Mesothelial cell of epicardium (in vitro differentiated cells): ENCODE measurements around the gene ABCC9. TPM values are rescaled to one million over a fixed set of nuclear protein-coding genes. Genes with fewer than 3 reads are reported as not detected.

Source experiments
- DNase-seq, 2 experiments: peaks; one replicate each; pipeline ENCODE4 v3.0.0; 2021; ENCODE audit warnings: low spot score in 2 of 2; ENCODE audit not compliant: unreplicated experiment in 2 of 2
- H3K27ac Mint-ChIP-seq: 2 replicates; pipeline ENCODE4 v1.8.0; 2021; ENCODE audit warnings: mixed read lengths
- H3K27me3 Mint-ChIP-seq: 2 replicates; pipeline ENCODE4 v1.8.0; 2021; ENCODE audit warnings: low read depth, mixed read lengths
- H3K36me3 Mint-ChIP-seq: 2 replicates; pipeline ENCODE4 v1.8.0; 2021; ENCODE audit warnings: mixed read lengths
- H3K4me1 Mint-ChIP-seq: 2 replicates; pipeline ENCODE4 v1.8.0; 2021; ENCODE audit warnings: mixed read lengths
- H3K4me3 Mint-ChIP-seq: 2 replicates; pipeline ENCODE4 v1.8.0; 2021; ENCODE audit warnings: mild to moderate bottlenecking, moderate library complexity, mixed read lengths
- H3K9me3 Mint-ChIP-seq: 2 replicates; pipeline ENCODE4 v1.8.0; 2021; ENCODE audit warnings: mixed read lengths
- total RNA-seq: library from RNA; stranded (reverse); gene quantifications from 3 replicates; pipeline ENCODE4 v1.2.1, GENCODE V29; 2021
- TF ChIP-seq, protein P1 (sequence below): fragments of 200-600 bp; sonication (generic); IDR thresholded peaks from one replicate; pipeline ENCODE4 v1.5.0; 2021; ENCODE audit warnings: antibody characterized with exemption; ENCODE audit not compliant: unreplicated experiment

The ABCC9 gene
- total RNA-seq, 1 donor from 2014 or later: 1.4 TPM

DNA sequence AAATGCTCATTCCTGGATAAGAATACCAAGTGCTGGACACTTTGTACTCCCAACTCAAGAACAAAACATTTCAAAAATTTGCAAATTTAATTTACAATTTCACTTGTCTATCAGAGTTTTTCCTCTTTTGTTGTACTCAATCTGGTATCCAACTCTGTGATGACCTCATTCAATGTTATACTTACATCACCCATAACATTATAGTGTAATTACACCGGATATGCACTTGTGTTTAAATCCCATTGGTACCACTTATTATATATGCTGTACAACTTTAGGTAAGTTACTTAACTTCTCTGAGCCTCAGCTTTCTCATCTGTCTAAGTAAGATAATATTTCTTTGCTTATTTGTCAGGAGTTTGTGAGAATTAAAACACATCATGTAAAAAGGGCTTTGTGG is 90.1 kb downstream of the ABCC9 start:
- no peak for DNase-seq
- Mint-ChIP-seq H3K4me1 (no peaks in the 10 kb centered on the region), H3K27ac (no peak overlapping the region), H3K27me3 (no peaks in the 10 kb centered on the region), H3K36me3 (no peaks in the 10 kb centered on the region), H3K9me3 (no peaks in the 10 kb centered on the region), H3K4me3 (no peak overlapping the region)
- TF ChIP-seq, protein P1, sequence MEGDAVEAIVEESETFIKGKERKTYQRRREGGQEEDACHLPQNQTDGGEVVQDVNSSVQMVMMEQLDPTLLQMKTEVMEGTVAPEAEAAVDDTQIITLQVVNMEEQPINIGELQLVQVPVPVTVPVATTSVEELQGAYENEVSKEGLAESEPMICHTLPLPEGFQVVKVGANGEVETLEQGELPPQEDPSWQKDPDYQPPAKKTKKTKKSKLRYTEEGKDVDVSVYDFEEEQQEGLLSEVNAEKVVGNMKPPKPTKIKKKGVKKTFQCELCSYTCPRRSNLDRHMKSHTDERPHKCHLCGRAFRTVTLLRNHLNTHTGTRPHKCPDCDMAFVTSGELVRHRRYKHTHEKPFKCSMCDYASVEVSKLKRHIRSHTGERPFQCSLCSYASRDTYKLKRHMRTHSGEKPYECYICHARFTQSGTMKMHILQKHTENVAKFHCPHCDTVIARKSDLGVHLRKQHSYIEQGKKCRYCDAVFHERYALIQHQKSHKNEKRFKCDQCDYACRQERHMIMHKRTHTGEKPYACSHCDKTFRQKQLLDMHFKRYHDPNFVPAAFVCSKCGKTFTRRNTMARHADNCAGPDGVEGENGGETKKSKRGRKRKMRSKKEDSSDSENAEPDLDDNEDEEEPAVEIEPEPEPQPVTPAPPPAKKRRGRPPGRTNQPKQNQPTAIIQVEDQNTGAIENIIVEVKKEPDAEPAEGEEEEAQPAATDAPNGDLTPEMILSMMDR: no peak

DNA sequence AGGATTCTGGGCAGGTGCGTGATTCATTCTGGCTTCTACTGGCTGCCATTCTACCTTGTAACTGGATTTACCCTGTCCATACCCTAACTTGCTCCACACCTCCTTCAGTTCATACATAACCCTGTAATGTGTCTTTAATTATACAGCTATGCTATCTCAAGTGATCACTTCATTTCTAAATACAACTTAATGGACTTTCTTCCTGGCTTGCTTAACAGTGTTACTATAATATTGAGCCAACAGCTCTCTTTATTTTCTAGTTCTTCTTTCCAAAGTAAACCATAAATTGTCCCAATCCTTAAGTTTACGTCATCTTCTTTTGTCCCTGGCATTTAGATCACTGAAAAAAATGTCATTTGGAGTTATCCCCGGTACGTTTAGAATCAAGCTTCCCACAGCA is 90.8 kb downstream of the ABCC9 start:
- Mint-ChIP-seq H3K27me3 (no peaks in the 10 kb centered on the region), H3K27ac (no peak overlapping the region), H3K9me3 (no peaks in the 10 kb centered on the region), H3K4me1 (no peaks in the 10 kb centered on the region), H3K4me3 (no peak overlapping the region), H3K36me3 (no peaks in the 10 kb centered on the region)
- no peak for DNase-seq
- TF ChIP-seq, protein P1: no peak

DNA sequence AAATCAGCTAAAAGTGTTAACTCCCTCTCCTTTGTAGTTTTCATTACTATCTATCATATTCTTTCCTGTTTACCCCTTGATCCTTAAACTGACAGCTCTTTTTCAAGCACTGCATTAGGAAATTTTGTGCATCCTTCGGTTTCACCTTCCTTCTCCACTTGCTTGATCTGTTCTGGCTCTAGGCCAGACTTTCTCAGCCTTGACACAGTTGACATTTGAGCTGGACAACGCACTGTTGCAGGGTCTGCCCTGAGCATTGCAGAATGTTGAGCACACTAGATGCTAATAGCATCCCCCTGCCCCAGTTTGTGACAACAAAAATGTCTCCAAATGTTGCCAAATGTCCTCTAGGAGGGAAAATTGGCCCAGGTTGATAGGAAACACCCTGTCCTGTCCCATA is 91.3 kb downstream of the ABCC9 start:
- no peak overlapping the region for H3K4me3 Mint-ChIP-seq
- H3K9me3 Mint-ChIP-seq: no peaks in the 10 kb centered on the region
- DNase-seq: no peak
- H3K27ac Mint-ChIP-seq: no peak overlapping the region
- no peaks in the 10 kb centered on the region for H3K36me3 Mint-ChIP-seq
- no peaks in the 10 kb centered on the region for H3K27me3 Mint-ChIP-seq
- TF ChIP-seq, protein P1: no peak
- no peaks in the 10 kb centered on the region for H3K4me1 Mint-ChIP-seq

DNA sequence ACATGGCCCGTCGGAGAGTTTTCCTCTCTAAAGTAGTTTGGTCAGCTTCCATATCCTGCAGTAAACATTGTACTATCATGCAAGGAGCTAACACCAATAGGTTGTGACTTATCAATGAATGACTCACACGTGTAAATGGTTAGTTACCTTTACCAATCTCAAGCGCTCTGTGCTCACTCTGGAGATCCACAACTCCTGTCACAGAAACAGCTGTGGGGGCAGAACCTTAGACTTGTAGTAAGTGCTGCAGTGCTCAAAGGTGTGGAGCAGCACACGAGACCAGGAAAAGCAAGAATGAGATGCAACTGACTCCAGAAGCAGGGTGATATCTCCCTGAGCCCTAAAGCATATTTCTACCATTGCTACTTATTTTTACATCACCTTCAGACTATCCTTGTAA is 93.0 kb downstream of the ABCC9 start:
- TF ChIP-seq, protein P1: no peak
- DNase-seq: no peak
- Mint-ChIP-seq H3K36me3 (no peaks in the 10 kb centered on the region), H3K27ac (no peak overlapping the region), H3K27me3 (no peaks in the 10 kb centered on the region), H3K9me3 (no peaks in the 10 kb centered on the region), H3K4me1 (no peaks in the 10 kb centered on the region), H3K4me3 (no peak overlapping the region)

DNA sequence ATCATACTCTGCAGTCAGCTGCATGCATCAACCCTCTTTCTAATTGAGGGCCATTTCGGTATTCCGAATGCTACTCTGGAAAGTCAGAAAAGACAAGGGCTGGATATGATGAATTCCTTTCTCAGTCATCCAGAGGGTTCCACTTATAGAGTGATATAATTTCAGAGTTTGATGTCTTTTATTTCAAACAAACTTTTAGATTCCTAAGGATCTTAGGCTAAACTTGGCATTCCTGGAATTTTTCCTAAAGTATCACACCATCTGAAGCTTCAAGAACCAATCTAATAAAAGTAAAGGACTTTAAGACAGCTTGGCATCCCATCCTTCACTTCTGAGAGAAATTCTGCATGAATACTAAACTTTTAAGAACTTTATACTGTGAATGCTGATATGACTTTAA is 97.4 kb downstream of the ABCC9 start:
- Mint-ChIP-seq H3K27me3 (peaks cover 7% of the 10 kb centered on the region), H3K27ac (no peak overlapping the region)

DNA sequence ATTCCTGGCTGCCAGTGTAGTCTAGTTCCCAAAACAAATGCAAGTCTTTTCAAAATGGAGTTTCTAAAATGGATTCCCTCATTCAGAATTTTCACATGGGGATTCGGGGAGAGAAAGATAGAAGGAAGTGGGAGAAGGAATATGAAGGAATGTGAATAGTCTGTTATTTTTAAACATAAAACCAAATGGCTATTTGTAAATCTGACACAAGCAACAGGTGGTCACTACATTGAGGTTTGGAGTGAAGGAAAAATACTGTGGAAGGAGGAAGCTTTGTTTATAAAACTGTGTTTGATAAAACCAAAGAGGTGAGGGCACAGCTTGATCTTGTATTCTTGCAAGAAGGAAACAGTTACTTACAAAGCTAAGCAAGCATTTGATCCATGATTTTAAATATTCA is 101.5 kb downstream of the ABCC9 start:
- Mint-ChIP-seq H3K27me3 (peaks cover 24% of the 10 kb centered on the region), H3K4me1 (no peaks in the 10 kb centered on the region), H3K9me3 (no peaks in the 10 kb centered on the region), H3K36me3 (no peaks in the 10 kb centered on the region), H3K27ac (no peak overlapping the region), H3K4me3 (no peak overlapping the region)
- DNase-seq: no peak
- TF ChIP-seq, protein P1: no peak

More for the DNA sequence above, 97.4 kb downstream of the ABCC9 start:
- Mint-ChIP-seq H3K4me1 (no peaks in the 10 kb centered on the region), H3K9me3 (no peaks in the 10 kb centered on the region), H3K36me3 (no peaks in the 10 kb centered on the region), H3K4me3 (no peak overlapping the region)
- TF ChIP-seq, protein P1: no peak
- no peak for DNase-seq
